SH-SY5Y (cell line): ENCODE results near the gene CCNJ.

ENCODE experiments used
- GATA2 ChIP-seq: IDR thresholded peaks from 2 replicates; pipeline ENCODE4 v1.6.1; 2011; ENCODE audit warnings: mild to moderate bottlenecking, low read depth, low read length
- GATA3 ChIP-seq: IDR thresholded peaks from 2 replicates; pipeline ENCODE4 v1.6.1; 2011; ENCODE audit warnings: low read depth, mild to moderate bottlenecking, low read length, moderate library complexity

CCNJ gene

DNA sequence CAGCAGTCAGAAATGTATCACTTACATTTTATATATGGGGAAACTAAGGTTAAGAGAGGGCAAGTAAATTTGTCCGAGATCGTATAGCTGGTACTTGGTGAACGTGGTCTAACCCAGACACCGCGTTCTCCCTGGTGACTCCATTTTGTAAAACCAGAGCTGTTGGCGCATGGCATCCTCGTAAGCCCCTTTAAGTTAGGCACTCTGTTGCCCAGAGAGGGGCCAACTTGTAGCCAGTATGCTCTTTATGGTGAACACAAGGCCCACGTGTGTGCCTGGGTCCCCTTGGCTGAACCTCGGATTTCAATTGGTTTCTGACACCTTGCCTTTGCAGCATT lies 47.0 kb downstream of the CCNJ start:
- no peak for TF ChIP-seq GATA2
- TF ChIP-seq GATA3, result no peak

DNA sequence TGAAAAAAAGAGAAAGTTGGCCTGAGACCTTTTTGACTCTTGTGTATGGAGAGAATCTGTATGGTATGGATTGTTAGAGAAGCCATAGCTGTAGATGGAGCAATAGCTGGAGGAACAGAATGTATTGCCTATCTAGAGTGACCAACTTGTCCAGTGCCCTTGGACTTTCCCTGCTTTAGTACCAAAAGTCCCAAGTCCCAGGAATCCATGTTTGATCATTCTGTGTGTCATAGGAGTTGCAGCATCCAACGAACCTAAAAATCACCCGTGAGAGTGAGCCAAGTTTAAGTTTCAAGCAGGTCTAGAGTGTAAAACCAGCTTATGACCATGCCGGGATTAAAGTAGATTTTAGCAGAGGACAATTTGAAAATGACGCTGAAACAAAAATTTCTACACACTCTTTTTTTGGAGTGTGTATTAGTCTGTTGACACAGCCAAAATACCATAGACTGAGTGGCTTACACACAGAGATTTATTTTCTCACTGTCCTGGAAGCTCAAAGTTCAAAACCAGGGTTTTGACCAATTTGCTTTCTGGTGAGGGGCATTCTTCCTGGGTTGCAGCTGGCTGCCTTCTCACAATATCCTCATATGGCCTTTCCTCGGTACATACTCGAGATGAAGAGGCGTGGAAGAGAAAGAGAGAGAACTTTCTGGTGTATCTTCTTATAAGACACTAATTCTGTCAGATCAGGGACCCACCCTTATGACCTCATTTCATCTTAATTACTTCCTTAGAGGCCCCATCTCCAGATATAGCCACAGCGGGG lies 49.8 kb downstream of the CCNJ start:
- TF ChIP-seq GATA3 (no peak), GATA2 (no peak)

- TF ChIP-seq GATA2, result no peak
- TF ChIP-seq GATA3, result no peak
These were observed 50.6 kb downstream of the CCNJ start for GRCh38 chr10:96093948-96094347.

GRCh38 chr10:96096958-96097357 lies 53.6 kb downstream of the CCNJ start:
- no peak for TF ChIP-seq GATA2
- no peak for TF ChIP-seq GATA3

- TF ChIP-seq GATA3, result no peak
- no peak for TF ChIP-seq GATA2
These were observed 54.5 kb downstream of the CCNJ start for GRCh38 chr10:96097865-96098264.

GRCh38 chr10:96107623-96108038 lies 64.2 kb downstream of the CCNJ start:
- TF ChIP-seq GATA2 (no peak), GATA3 (no peak)
